Activated naive CD8-positive, alpha-beta T cell treated with anti-CD3 and anti-CD28 coated beads, Interleukin-2, amount 10 ng/mL, durations not matched to agents 7 days and 5 days (primary cell): ENCODE measurements around the gene HNRNPH1. TPM values are rescaled to one million over a fixed set of nuclear protein-coding genes. Genes with fewer than 3 reads are reported as not detected.

Experiments
- ATAC-seq: fragments of 150-1000 bp; cut with Tn5 transposase; one replicate; pipeline ENCODE4 v1.10.0; 2021; ENCODE audit warnings: low read depth, moderate library complexity
- POLR2A ChIA-PET: fragments of 350-600 bp; sonication (Branson Sonifier 250); formaldehyde crosslinking; loops from one replicate; lab custom pipeline; 2021; ENCODE audit warnings: antibody characterized with exemption; lab: Charles Lee
- DNase-seq: peaks from one replicate; pipeline ENCODE4 v3.0.0; 2021
- H3K27ac Mint-ChIP-seq: one replicate; pipeline ENCODE4 v1.8.0; 2022; ENCODE audit warnings: mild to moderate bottlenecking, mixed read lengths
- H3K27me3 Mint-ChIP-seq: one replicate; pipeline ENCODE4 v1.8.0; 2022; ENCODE audit warnings: mild to moderate bottlenecking, moderate library complexity, mixed read lengths
- H3K36me3 Mint-ChIP-seq: one replicate; pipeline ENCODE4 v1.8.0; 2021; ENCODE audit warnings: mild to moderate bottlenecking, mixed read lengths
- H3K4me1 Mint-ChIP-seq: one replicate; pipeline ENCODE4 v1.8.0; 2021; ENCODE audit warnings: mixed read lengths
- H3K4me3 Mint-ChIP-seq: one replicate; pipeline ENCODE4 v1.8.0; 2022; ENCODE audit warnings: mild to moderate bottlenecking, moderate library complexity, mixed read lengths
- H3K9me3 Mint-ChIP-seq: one replicate; pipeline ENCODE4 v1.8.0; 2021; ENCODE audit warnings: mixed read lengths
- total RNA-seq, 2 experiments: library from RNA; stranded (reverse); gene quantifications; one replicate each; pipeline ENCODE4 v1.2.3, GENCODE V29; 2021

HNRNPH1 gene
- total RNA-seq, 2 experiments from 2014 or later, result 1,103 to 1,162 TPM

DNA sequence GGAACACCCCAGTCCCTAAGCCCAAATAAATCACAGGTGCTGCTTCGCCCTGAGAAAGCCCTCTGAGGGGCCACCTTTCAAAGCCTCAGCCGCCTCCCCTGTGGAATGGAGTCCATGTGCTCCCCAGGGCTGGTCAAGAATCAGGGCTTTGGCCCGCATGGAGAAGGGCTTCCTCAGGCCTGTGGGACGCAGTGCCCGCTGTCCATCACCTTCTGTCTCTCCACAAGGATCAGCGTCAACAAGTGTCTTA, 16.6 kb downstream of the HNRNPH1 start:
- DNase-seq (no peak), ATAC-seq (no peak)
- Mint-ChIP-seq H3K27me3 (no peaks in the 10 kb centered on the region), H3K4me1 (peaks cover 33% of the 10 kb centered on the region), H3K36me3 (peaks cover 20% of the 10 kb centered on the region), H3K9me3 (no peaks in the 10 kb centered on the region), H3K27ac (no peak overlapping the region), H3K4me3 (no peak overlapping the region)
- POLR2A ChIA-PET, result interaction anchor here (0.8 to 12.2 kb wide), 4 partner anchors 9 to 56 kb away, joined by 3 to 144 read pairs (median 4); partner anchors contain the start of genes HNRNPH1 and RUFY1

DNA sequence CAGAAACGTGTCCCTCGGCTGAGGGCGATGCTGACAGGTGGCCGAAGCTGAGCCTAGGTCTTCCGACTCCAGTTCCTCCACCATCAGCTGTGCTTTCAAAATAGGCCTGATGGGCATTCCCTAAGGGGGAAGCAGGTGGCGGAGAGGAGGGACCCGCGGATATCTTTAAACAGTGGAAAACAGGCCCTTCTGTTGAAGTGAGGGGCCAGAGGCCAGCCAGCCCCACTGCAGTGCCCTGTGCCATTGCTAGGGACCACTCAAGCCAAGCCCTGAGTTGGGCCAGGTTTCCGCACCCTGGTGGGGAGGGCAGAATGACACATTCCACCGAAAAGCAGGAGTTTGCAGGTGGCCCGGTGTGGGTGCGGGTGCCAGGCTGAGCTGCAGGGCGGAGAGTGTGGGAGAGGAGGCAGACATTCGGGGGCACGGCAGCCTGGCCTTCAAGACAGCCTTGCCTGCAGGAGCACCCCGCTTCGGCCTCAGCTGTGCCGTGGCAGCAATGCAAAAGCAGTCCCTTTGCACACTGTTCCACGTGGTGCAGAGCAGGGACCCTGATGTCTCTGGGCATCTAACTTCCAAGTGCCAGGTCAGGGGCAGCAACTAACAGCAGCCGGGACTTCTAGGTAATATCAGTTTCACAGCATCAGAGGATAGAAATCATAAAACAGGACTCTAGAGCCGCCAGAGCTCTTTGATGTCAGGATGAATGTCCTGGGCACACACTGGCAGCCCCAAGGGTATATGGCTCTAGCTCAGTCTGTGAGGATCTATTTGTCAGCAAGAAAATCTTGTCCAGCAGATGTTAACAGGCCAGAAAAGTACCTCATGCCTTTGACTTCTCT, 17.2 kb downstream of the HNRNPH1 start:
- no peak overlapping the region for H3K27ac Mint-ChIP-seq
- no peaks in the 10 kb centered on the region for H3K27me3 Mint-ChIP-seq
- ATAC-seq (no peak), DNase-seq (no peak)
- H3K4me3 Mint-ChIP-seq, result no peak overlapping the region
- POLR2A ChIA-PET, result interaction anchor here (0.8 to 12.2 kb wide), 5 partner anchors 9 to 73 kb away, joined by 3 to 144 read pairs (median 3); partner anchors contain the start of genes HNRNPH1 and RUFY1
- H3K4me1 Mint-ChIP-seq, result peaks cover 30% of the 10 kb centered on the region
- peaks cover 17% of the 10 kb centered on the region for H3K36me3 Mint-ChIP-seq
- no peaks in the 10 kb centered on the region for H3K9me3 Mint-ChIP-seq

DNA sequence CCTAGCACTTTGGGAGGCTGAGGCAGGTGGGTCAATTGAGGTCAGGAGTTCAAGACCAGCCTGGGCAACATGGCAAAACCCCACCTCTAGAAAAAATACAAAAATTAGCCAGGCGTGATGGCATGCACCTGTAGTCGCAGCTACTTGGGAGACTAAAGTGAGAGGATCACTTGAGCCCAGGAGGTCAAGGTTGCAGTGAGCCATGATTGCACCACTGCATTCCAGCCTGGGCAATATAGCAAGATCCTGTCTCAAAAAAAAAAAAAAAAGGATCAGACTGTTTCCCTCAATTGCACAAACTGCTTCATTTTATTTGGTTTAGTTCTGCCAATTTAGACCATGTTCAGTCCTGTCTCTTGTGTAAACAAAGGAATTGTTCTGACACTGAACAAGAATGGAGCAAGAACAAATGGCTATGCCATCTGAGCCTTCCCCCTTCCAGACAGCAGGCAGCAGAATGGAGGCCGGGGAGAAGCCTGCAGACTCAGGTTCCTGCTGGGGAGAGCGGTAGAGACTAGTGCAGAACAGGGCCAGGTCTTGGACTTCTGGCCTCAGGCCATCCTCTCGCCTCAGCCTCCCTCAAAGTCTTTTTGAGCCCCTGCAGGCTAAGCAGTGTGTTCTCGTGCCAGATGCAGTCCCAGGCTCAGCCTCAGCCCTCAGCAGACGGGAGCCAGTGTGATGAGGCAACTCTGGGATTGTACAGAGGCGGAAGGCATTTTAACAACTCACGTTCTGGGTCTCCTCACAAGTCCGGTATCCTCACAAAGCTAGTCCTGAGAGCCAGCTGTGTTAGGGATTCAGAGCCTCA, 18.2 kb downstream of the HNRNPH1 start:
- POLR2A ChIA-PET, result interaction anchor here (0.9 to 12.2 kb wide), 2 partner anchors 17 to 74 kb away, joined by 3 to 144 read pairs; partner anchors contain the start of gene HNRNPH1
- Mint-ChIP-seq H3K9me3 (no peaks in the 10 kb centered on the region), H3K27ac (peak overlapping the region; percentile 15), H3K4me1 (peaks cover 22% of the 10 kb centered on the region), H3K27me3 (no peaks in the 10 kb centered on the region), H3K36me3 (peaks cover 11% of the 10 kb centered on the region), H3K4me3 (no peak overlapping the region)
- no peak for DNase-seq
- ATAC-seq, result no peak

DNA sequence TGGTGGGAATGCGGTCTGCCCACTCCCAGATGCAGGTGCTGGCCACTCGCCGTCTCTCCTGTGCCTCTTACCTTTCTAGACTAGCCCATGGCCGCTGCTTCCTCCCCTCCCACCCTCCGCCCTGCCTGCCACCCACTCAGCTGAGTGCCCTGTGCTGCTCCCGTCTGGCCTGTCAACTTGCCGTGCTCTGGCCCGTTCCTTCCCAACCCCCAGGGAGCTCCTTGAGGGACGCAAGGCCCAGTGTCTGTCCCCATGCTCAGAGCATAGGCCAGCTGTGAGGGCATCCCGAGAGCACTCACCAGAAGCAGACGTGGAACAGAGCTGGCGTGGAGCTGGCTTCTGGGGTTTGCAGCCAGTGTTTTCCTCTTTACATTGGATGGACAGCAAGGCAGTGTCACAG, 20.2 kb downstream of the HNRNPH1 start:
- Mint-ChIP-seq H3K27ac (no peak overlapping the region), H3K4me3 (no peak overlapping the region), H3K36me3 (peaks cover 9% of the 10 kb centered on the region), H3K4me1 (peaks cover 8% of the 10 kb centered on the region), H3K27me3 (no peaks in the 10 kb centered on the region), H3K9me3 (no peaks in the 10 kb centered on the region)
- POLR2A ChIA-PET, result interaction anchor here (1.8 to 12.2 kb wide), 2 partner anchors 19 to 20 kb away, joined by 4 to 144 read pairs; partner anchors contain the start of gene HNRNPH1
- ATAC-seq (no peak), DNase-seq (no peak)

DNA sequence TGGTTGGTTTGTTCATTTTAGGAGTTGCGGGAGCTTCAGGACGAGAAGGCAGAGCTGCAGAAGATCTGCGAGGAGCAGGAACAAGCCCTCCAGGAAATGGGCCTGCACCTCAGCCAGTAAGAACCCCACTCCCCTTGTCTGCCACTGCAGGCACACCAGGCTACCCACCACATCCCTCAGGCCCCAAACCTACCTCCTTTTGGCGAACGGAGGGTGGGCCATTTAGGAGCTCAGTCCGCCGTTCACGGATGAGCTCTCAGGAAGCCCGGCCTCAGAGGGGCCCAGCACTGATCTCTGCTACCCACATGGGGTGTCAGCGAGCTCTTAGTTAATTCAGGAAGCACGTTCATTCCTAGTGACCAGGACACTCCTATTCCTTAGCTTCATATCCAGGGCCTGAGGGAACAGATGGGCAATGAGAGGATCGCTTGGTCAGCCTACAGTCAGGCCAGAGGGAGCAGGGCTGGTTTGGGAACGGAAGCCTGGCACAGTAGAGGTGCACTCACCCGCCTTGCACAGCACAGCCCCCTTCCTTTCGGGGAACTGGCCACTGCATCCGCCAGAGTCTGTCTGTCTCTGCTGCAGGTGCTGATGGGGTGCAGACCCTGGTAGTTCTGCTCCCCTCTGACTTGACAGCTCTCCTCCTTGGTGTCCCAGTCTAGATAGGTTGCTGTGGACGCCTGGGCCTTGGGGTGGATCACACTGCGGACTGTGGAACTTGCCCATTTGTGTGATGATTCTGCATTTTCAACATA, 21.4 kb downstream of the HNRNPH1 start:
- no peaks in the 10 kb centered on the region for H3K4me1 Mint-ChIP-seq
- ATAC-seq, result no peak
- H3K36me3 Mint-ChIP-seq, result peaks cover 9% of the 10 kb centered on the region
- DNase-seq, result no peak
- no peak overlapping the region for H3K27ac Mint-ChIP-seq
- no peaks in the 10 kb centered on the region for H3K27me3 Mint-ChIP-seq
- no peak overlapping the region for H3K4me3 Mint-ChIP-seq
- POLR2A ChIA-PET, result interaction anchor here (0.6 to 1.8 kb wide), 2 partner anchors 17 to 22 kb away, joined by 4 read pairs; partner anchors contain the start of gene HNRNPH1
- no peaks in the 10 kb centered on the region for H3K9me3 Mint-ChIP-seq

DNA sequence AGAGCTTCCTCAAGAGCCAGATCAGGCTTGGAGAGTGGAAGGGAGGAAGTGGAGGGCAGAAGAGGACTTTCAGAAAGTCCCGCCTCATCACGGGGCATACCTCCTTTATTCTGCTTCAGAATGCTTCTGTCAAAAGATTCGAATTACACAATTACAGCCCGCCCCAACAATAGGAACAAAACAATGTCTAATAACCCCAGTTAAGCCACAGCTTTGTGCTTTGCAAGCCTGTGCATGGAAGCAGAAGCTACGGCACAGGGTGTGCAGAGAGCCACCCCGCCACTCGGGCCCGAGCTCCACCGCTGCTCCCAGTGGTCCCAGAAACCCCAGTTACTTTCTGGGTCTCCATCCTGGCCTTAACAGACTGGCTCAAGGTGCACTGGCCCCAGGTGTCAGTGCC, 23.5 kb downstream of the HNRNPH1 start:
- Mint-ChIP-seq H3K27ac (no peak overlapping the region), H3K4me1 (no peaks in the 10 kb centered on the region), H3K9me3 (no peaks in the 10 kb centered on the region), H3K36me3 (peaks cover 6% of the 10 kb centered on the region), H3K27me3 (no peaks in the 10 kb centered on the region), H3K4me3 (no peak overlapping the region)
- DNase-seq (no peak), ATAC-seq (no peak)
- POLR2A ChIA-PET, result interaction anchor here (0.9 kb wide), 1 partner anchor 9 kb away, joined by 3 read pairs; no protein-coding TSS in a partner anchor

DNA sequence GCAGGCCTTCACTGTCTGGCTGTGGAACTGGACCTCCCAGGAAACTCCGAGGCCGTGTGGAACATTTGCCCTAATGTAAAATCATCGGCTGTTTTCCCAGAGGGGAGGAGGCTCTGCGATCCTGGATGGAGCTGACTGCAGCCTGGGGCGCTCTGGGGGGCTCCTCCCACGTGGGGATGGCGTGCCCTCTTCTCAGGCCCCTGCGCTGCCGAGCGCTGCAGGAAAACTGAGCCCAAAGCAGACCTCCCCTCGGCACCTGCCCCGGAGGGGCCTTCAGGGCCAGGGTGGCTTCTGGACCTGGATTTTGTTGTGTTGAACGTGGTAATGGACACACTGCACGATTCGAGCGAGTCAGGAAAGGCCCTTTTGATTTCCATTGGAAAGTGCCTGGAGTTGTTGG, 23.9 kb downstream of the HNRNPH1 start:
- H3K27ac Mint-ChIP-seq, result no peak overlapping the region
- H3K4me1 Mint-ChIP-seq, result no peaks in the 10 kb centered on the region
- peaks cover 6% of the 10 kb centered on the region for H3K36me3 Mint-ChIP-seq
- H3K4me3 Mint-ChIP-seq, result no peak overlapping the region
- H3K9me3 Mint-ChIP-seq, result no peaks in the 10 kb centered on the region
- no peak for ATAC-seq
- H3K27me3 Mint-ChIP-seq, result no peaks in the 10 kb centered on the region
- no peak for DNase-seq
- POLR2A ChIA-PET, result no interaction called here

DNA sequence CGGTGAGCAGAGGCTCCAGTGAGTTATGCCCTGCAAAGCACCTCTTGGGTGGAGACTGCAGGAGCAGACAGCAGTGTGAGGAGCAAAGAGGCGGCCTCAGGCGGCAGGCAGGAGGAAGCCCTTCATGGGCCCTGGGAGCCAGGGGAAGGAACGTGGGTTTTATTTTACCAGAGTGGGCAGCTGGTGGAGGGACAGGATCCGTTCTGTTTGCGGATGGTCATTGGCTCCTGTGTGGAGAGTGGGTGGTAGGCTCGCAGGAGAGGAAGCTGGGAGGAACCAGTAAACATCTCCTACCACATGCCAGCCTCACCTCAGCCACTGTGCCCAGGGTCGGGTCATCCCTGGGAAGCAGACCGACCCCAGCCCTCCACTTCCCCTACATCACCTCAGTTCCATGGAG, 24.4 kb downstream of the HNRNPH1 start:
- Mint-ChIP-seq H3K4me3 (no peak overlapping the region), H3K9me3 (no peaks in the 10 kb centered on the region), H3K27me3 (no peaks in the 10 kb centered on the region), H3K4me1 (no peaks in the 10 kb centered on the region), H3K27ac (no peak overlapping the region), H3K36me3 (peaks cover 8% of the 10 kb centered on the region)
- ATAC-seq (no peak), DNase-seq (no peak)
- POLR2A ChIA-PET, result no interaction called here

DNA sequence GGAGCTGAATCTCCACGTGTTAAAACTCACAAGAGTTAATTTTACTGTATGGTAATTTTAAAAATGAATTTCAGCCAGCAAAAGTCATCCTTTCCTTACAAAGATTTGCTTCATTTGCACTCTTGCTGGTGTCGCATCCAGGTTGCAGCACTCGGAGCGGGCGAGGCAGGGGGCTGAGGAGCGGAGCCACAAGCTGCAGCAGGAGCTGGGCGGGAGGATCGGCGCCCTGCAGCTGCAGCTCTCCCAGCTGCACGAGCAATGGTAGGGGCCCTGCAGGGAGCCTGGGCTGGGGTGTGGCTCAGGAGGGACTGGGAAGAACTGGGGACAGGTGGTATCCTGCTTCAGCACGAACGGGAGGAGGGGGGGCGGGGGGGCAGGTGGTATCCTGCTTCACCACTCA, 27.1 kb downstream of the HNRNPH1 start:
- Mint-ChIP-seq H3K4me3 (no peak overlapping the region), H3K4me1 (no peaks in the 10 kb centered on the region), H3K27me3 (no peaks in the 10 kb centered on the region), H3K9me3 (no peaks in the 10 kb centered on the region), H3K27ac (no peak overlapping the region), H3K36me3 (peaks cover 15% of the 10 kb centered on the region)
- no peak for DNase-seq
- ATAC-seq, result no peak
- POLR2A ChIA-PET, result interaction anchor here (1.3 kb wide), 1 partner anchor 10 kb away, joined by 3 read pairs; no protein-coding TSS in a partner anchor

DNA sequence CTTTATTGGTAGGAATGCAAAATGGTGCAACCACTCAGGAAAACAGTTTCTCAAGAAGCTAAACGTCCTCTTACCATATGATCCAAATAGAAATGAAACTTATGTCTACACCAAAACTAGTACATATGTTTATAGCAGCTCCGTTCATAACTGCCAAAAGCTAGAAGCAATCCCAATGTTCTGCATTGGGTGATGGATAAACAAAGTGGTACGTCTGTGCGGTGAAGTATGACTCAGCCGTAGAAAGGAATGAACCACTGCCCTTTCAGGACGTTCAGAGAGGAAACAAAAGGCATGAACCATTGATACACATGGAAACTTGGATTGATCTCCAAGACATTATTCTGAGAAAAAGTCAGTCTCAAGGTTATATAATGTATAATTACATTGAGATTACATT, 27.6 kb downstream of the HNRNPH1 start:
- no peaks in the 10 kb centered on the region for H3K27me3 Mint-ChIP-seq
- H3K9me3 Mint-ChIP-seq, result no peaks in the 10 kb centered on the region
- POLR2A ChIA-PET, result no interaction called here
- peaks cover 18% of the 10 kb centered on the region for H3K36me3 Mint-ChIP-seq
- DNase-seq (no peak), ATAC-seq (no peak)
- no peaks in the 10 kb centered on the region for H3K4me1 Mint-ChIP-seq
- H3K27ac Mint-ChIP-seq, result no peak overlapping the region
- H3K4me3 Mint-ChIP-seq, result no peak overlapping the region

DNA sequence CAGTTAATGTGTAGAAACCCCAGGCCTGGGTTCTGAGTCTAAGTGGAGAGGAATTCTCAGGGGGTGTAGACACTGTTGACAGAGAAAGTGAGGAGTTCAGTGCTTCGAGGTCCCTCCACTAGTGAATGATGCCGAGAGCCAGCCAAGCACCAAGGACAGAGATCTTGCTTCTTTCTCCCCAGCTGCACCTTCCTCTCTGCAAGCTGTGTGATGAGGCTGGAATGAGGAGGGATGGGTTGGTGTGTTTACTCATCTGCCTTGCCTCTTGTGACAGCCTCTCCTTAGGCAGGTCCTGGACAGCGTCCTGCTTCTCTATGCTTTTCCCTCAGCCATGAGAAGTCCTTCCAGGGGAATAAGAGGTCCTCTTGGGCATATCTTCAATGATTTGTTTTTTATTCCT, 35.3 kb downstream of the HNRNPH1 start:
- H3K4me1 Mint-ChIP-seq, result no peaks in the 10 kb centered on the region
- DNase-seq (no peak), ATAC-seq (no peak)
- peaks cover 18% of the 10 kb centered on the region for H3K36me3 Mint-ChIP-seq
- H3K27ac Mint-ChIP-seq, result no peak overlapping the region
- no peaks in the 10 kb centered on the region for H3K27me3 Mint-ChIP-seq
- no peaks in the 10 kb centered on the region for H3K9me3 Mint-ChIP-seq
- no peak overlapping the region for H3K4me3 Mint-ChIP-seq
- POLR2A ChIA-PET, result no interaction called here

DNA sequence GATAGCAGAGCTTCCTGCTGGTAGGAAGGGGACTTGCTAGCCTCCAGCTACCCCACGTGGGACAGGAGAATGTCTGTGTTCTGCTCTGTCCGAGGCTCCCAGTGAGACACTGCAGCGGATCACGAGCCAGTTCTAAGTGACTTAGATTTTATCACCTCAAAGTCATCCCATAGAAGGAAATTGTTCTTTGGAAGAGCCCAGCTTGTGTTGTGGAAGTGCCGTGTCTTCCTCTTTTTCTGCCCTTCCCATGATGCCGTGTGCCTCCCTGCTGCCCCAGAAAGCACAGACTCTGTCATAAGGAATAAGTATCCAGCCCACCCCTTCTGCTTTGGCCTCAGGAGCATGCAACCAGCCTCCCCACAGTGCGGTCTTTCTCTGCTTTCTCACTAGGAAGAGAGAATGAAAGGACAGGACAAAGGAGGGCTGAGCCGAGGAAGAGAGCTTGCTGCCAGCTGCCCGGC, 37.5 kb downstream of the HNRNPH1 start:
- Mint-ChIP-seq H3K27me3 (no peaks in the 10 kb centered on the region), H3K27ac (no peak overlapping the region), H3K36me3 (peaks cover 14% of the 10 kb centered on the region), H3K9me3 (no peaks in the 10 kb centered on the region), H3K4me3 (no peak overlapping the region), H3K4me1 (no peaks in the 10 kb centered on the region)
- POLR2A ChIA-PET, result no interaction called here
- ATAC-seq, result no peak
- DNase-seq, result no peak
